Astrocyte (in vitro differentiated cells and primary cell): ENCODE results near the gene SLC9A7.

Experiments
- CTCF ChIP-seq: IDR thresholded peaks from 2 replicates; pipeline ENCODE4 v1.5.1; 2011; ENCODE audit warnings: low read depth, mild to moderate bottlenecking, inconsistent platforms, low read length, moderate library complexity; ENCODE audit not compliant: insufficient read depth
- EZH2 ChIP-seq: IDR thresholded peaks from 2 replicates; pipeline ENCODE4 v1.6.1; 2012; ENCODE audit warnings: mild to moderate bottlenecking, low read length, inconsistent platforms; ENCODE audit not compliant: insufficient read depth

- TF ChIP-seq EZH2: no peak
- no peak for TF ChIP-seq CTCF
Observed at GRCh38 chrX:46549914-46550313, 209.0 kb downstream of the SLC9A7 start.
